Muscle layer of duodenum (tissue), 2 donors: Measurements from ENCODE around the gene MNT.
A peak's percentile ranks its signal among the peaks of the same experiment; 100 is the strongest.
"Not testable (repeated sequence)": the region's sequence is repeated elsewhere in the genome, so short reads cannot be mapped to it uniquely, and the experiment has no call there.

ENCODE experiments used
- H3K27ac ChIP-seq: one replicate; pipeline ENCODE4 v1.7.0; 2013; ENCODE audit warnings: mild to moderate bottlenecking, low read length
- H3K27me3 ChIP-seq: one replicate; pipeline ENCODE4 v1.7.0; 2013; ENCODE audit warnings: low read depth, mild to moderate bottlenecking, control low read depth, low read length
- H3K36me3 ChIP-seq, 2 donors: one replicate each; pipeline ENCODE4 v1.7.0; 2013; ENCODE audit warnings: low read length in 2 of 2, control low read depth in 1 of 2, mild to moderate bottlenecking in 1 of 2; ENCODE audit not compliant: insufficient read depth in 2 of 2, control insufficient read depth in 1 of 2
- H3K4me1 ChIP-seq, 2 donors: one replicate each; pipeline ENCODE4 v1.7.0; 2013; ENCODE audit warnings: low read length in 2 of 2, mild to moderate bottlenecking in 2 of 2, control low read depth in 1 of 2, moderate library complexity in 1 of 2; ENCODE audit not compliant: insufficient read depth in 2 of 2, control insufficient read depth in 1 of 2
- H3K4me3 ChIP-seq, 2 donors: one replicate each; pipeline ENCODE4 v1.7.0; 2013; ENCODE audit warnings: low read length in 2 of 2, low read depth in 1 of 2, mild to moderate bottlenecking in 1 of 2
- H3K9me3 ChIP-seq, 2 donors: one replicate each; pipeline ENCODE4 v1.7.0; 2013; ENCODE audit warnings: low read length in 2 of 2, control low read depth in 1 of 2, mild to moderate bottlenecking in 1 of 2; ENCODE audit not compliant: control insufficient read depth in 1 of 2
- donor health status: healthy.

The MNT gene

DNA sequence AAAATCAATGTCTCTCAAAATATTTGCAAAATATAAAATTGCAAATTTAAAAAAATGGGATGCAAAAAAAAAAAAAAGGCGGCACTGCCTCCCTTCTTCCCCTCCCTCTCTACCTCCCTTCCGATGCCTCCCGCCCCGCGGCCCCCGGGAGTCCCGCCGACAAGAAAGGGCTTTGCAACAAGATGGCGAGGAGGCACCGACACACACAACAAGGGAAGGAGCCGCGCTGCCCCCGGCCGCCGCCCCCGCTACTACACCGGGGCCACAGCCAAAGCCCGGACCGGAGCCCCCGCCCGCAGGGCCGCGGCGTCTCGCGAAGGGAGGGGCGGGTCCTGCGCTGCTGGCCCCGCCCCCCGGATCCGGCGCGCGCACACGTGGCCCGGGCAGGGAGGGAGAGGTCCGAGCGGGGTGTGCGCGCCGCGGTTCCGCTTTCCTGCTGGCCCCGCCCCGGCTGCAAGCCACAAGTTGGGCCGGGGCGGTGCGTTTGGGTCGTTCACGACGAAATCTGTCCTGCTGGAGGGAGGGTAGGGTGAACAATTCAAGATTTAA is at the start of gene MNT:
MNT (minus strand) TSS at position 184 of the 549 bp plus-strand sequence. CDS start 348 bp downstream, outside the sequence.
- Histone ChIP-seq H3K36me3 (peaks cover 0 to 18% of the 10 kb centered on the region in 2 donors), H3K27me3 (no peaks in the 10 kb centered on the region), H3K4me3 (peak within 1 kb of the TSS; percentile 86 to 98), H3K9me3 (no peaks in the 10 kb centered on the region), H3K27ac (peak within 1 kb of the TSS; percentile 99), H3K4me1 (peaks cover 36 to 58% of the 10 kb centered on the region in 2 donors)

DNA sequence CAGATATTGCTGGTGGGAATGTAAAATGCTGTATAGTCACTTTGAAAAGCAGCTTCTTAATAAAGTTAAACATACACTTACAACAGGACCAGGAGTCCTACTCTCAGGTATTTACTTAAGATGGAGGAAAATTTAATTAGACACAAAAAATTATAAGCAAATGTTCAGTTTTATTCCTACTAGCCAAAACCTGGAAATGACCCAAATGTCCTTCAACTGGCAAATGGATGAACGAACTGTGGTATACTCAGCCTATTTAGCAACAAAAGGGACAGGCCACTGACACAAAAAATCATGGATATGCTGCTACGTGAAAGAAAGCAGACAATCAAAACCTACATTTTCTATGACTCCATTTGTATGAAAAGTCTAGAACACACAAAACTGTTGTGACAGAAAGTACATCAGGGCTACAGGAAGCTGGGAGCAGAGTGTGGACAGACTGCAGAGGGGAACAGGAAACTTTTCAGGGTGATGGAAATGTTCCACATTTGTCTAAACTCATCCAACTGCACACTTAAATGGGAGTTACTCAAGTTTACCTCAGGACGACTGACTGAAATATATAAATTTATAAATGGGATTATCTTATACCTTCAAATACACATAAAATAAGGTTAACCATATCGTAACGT is 49.3 kb upstream of the MNT start:
- Histone ChIP-seq H3K36me3 (peaks cover 0 to 3% of the 10 kb centered on the region in 2 donors), H3K27me3 (no peaks in the 10 kb centered on the region), H3K4me3 (no peak overlapping the region), H3K9me3 (no peaks in the 10 kb centered on the region), H3K27ac (no peak overlapping the region), H3K4me1 (no peaks in the 10 kb centered on the region)

- Histone ChIP-seq H3K36me3 (peaks cover 0 to 3% of the 10 kb centered on the region in 2 donors), H3K9me3 (no peaks in the 10 kb centered on the region), H3K27me3 (no peaks in the 10 kb centered on the region), H3K4me3 (no peak overlapping the region), H3K27ac (no peak overlapping the region), H3K4me1 (no peaks in the 10 kb centered on the region)
Observed at GRCh38 chr17:2449486-2449885, 48.6 kb upstream of the MNT start.

DNA sequence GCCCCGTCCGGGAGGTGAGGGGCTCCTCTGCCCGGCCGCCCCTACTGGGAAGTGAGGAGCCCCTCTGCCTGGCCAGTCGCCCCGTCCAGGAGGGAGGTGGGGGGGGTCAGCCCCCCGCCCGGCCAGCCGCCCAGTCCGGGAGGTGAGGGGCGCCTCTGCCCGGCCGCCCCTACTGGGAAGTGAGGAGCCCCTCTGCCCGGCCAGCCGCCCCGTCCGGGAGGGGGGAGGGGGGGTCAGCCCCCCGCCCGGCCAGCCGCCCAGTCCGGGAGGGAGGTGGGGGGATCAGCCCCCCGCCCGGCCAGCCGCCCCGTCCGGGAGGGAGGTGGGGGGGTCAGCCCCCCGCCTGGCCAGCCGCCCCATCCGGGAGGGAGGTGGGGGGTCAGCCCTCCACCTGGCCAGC is 46.6 kb upstream of the MNT start:
- H3K9me3 ChIP-seq, H3K4me1 ChIP-seq, H3K4me3 ChIP-seq, H3K27ac ChIP-seq, H3K36me3 ChIP-seq, H3K27me3 ChIP-seq: not testable (repeated sequence)

DNA sequence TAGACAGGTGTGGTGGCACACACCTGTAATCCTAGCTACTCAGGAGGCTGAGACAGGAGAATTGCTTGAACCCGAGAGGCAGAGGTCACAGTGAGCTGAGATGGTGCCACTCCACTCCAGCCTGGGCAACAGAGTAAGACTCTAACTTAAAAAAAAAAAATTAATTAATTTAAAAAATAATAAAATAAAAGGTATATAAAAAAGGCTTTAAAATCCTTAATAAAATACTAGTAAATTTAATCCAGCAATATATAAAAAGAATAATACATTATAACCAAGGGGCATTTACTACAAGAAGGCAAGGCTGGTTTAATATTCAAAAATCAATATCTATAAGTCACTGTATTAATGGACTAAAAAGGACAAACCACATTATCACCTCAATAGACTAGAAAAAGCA is 44.8 kb upstream of the MNT start:
- Histone ChIP-seq H3K36me3 (peaks cover 4 to 6% of the 10 kb centered on the region in 2 donors), H3K27me3 (no peaks in the 10 kb centered on the region), H3K4me1 (no peaks in the 10 kb centered on the region), H3K9me3 (no peaks in the 10 kb centered on the region), H3K27ac (no peak overlapping the region), H3K4me3 (no peak overlapping the region)

GRCh38 chr17:2444382-2444781 is 43.5 kb upstream of the MNT start:
- Histone ChIP-seq H3K36me3 (peaks cover 6 to 8% of the 10 kb centered on the region in 2 donors), H3K4me1 (no peaks in the 10 kb centered on the region), H3K9me3 (no peaks in the 10 kb centered on the region), H3K27me3 (no peaks in the 10 kb centered on the region), H3K27ac (no peak overlapping the region), H3K4me3 (no peak overlapping the region)

GRCh38 chr17:2442166-2442565 is 41.3 kb upstream of the MNT start:
- Histone ChIP-seq H3K4me3 (no peak overlapping the region), H3K27me3 (no peaks in the 10 kb centered on the region), H3K36me3 (peaks cover 13 to 24% of the 10 kb centered on the region in 2 donors), H3K9me3 (no peaks in the 10 kb centered on the region), H3K27ac (no peak overlapping the region), H3K4me1 (no peaks in the 10 kb centered on the region)

- no peak overlapping the region for H3K27ac ChIP-seq
- H3K4me3 ChIP-seq = no peak overlapping the region
- H3K9me3 ChIP-seq = no peaks in the 10 kb centered on the region
- H3K36me3 ChIP-seq = peaks cover 20 to 32% of the 10 kb centered on the region in 2 donors
- no peaks in the 10 kb centered on the region for H3K27me3 ChIP-seq
- H3K4me1 ChIP-seq = no peaks in the 10 kb centered on the region
Observed at GRCh38 chr17:2440930-2441329, 40.1 kb upstream of the MNT start.

GRCh38 chr17:2439997-2440396 is 39.1 kb upstream of the MNT start:
- H3K36me3 ChIP-seq = peaks cover 23 to 33% of the 10 kb centered on the region in 2 donors
- H3K27me3 ChIP-seq, H3K9me3 ChIP-seq, H3K27ac ChIP-seq, H3K4me3 ChIP-seq, H3K4me1 ChIP-seq: not testable (repeated sequence)

GRCh38 chr17:2438823-2439222 is 38.0 kb upstream of the MNT start:
- Histone ChIP-seq H3K36me3 (peaks cover 31 to 33% of the 10 kb centered on the region in 2 donors), H3K27me3 (no peaks in the 10 kb centered on the region), H3K4me1 (no peaks in the 10 kb centered on the region), H3K4me3 (no peak overlapping the region), H3K27ac (no peak overlapping the region), H3K9me3 (no peaks in the 10 kb centered on the region)

- no peak overlapping the region for H3K4me3 ChIP-seq
- H3K4me1 ChIP-seq = no peaks in the 10 kb centered on the region
- no peaks in the 10 kb centered on the region for H3K27me3 ChIP-seq
- H3K27ac ChIP-seq = no peak overlapping the region
- H3K36me3 ChIP-seq = peaks cover 40 to 43% of the 10 kb centered on the region in 2 donors
- H3K9me3 ChIP-seq = no peaks in the 10 kb centered on the region
Observed at GRCh38 chr17:2436316-2436905, 35.6 kb upstream of the MNT start.
